ENCODE results near the gene KLHL7. TPM values are rescaled to one million over a fixed set of nuclear protein-coding genes. Genes with fewer than 3 reads are reported as not detected.

Gene KLHL7
- total RNA-seq, 1 experiment from 2014 or later = 46.3 TPM

- no peak for TF ChIP-seq EZH2 (IDR thresholded peaks at IDR 0.05; ENCODE audit: low read depth)
- TF ChIP-seq CTCF (conservative IDR thresholded peaks at IDR 0.05) = no peak
- H3K79me2 ChIP-seq (ENCODE audit: low read depth) = no peaks in the 10 kb centered on the region
Measured at GRCh38 chr7:23164846-23165245, 59.3 kb downstream of the KLHL7 start.

GRCh38 chr7:23165316-23165715 lies 59.7 kb downstream of the KLHL7 start:
- Histone ChIP-seq H3K4me3 (no peak overlapping the region), H3K4me1 (replicated peaks; ENCODE audit: insufficient read depth) (no peaks in the 10 kb centered on the region), H3K27me3 (ENCODE audit: insufficient read depth, low read depth) (no peaks in the 10 kb centered on the region), H2AFZ (no peak overlapping the region), H3F3A (ENCODE audit: insufficient read depth, low read depth) (no peaks in the 10 kb centered on the region), H3K27ac (no peak overlapping the region), H3K4me2 (no peak overlapping the region), H3K9me3 (ENCODE audit: insufficient read depth, low read depth) (no peaks in the 10 kb centered on the region), H3K79me2 (ENCODE audit: low read depth) (no peaks in the 10 kb centered on the region), H3K9me2 (ENCODE audit: insufficient read depth) (no peaks in the 10 kb centered on the region), H4K20me1 (ENCODE audit: insufficient read depth) (no peaks in the 10 kb centered on the region), H3K36me3 (ENCODE audit: low read depth) (no peaks in the 10 kb centered on the region)
- ChIA-PET CTCF (interaction anchor here (0.5 kb wide), 1 partner anchor 77 kb away, joined by 5 read pairs; no protein-coding TSS in a partner anchor), POLR2A (ENCODE audit: unreplicated experiment) (interaction anchor here (0.7 kb wide), 1 partner anchor 44 kb away, joined by 6 read pairs; no protein-coding TSS in a partner anchor)
- intact Hi-C loops (cut with micrococcal nuclease; ENCODE audit: unreplicated experiment) = no loop called here
- BruUV-seq (replicated peaks) = no TSS peak
- DNase-seq = no peak
- no peak for TF ChIP-seq EZH2 (IDR thresholded peaks at IDR 0.05; ENCODE audit: low read depth)
- no peak for TF ChIP-seq CTCF (conservative IDR thresholded peaks at IDR 0.05)

More at GRCh38 chr7:23164846-23165245, 59.3 kb downstream of the KLHL7 start:
- Histone ChIP-seq H3K27me3 (ENCODE audit: insufficient read depth, low read depth) (no peaks in the 10 kb centered on the region), H4K20me1 (ENCODE audit: insufficient read depth) (no peaks in the 10 kb centered on the region), H3K4me1 (replicated peaks; ENCODE audit: insufficient read depth) (no peaks in the 10 kb centered on the region), H2AFZ (no peak overlapping the region), H3K4me3 (no peak overlapping the region), H3F3A (ENCODE audit: insufficient read depth, low read depth) (no peaks in the 10 kb centered on the region), H3K4me2 (no peak overlapping the region), H3K36me3 (ENCODE audit: low read depth) (no peaks in the 10 kb centered on the region), H3K9me2 (ENCODE audit: insufficient read depth) (no peaks in the 10 kb centered on the region), H3K27ac (no peak overlapping the region), H3K9me3 (ENCODE audit: insufficient read depth, low read depth) (no peaks in the 10 kb centered on the region)
- intact Hi-C loops (cut with micrococcal nuclease; ENCODE audit: unreplicated experiment) = no loop called here
- POLR2A ChIA-PET (ENCODE audit: unreplicated experiment) = no interaction called here
- CTCF ChIA-PET = no interaction called here
- DNase-seq = no peak
- BruUV-seq (replicated peaks) = no TSS peak

GRCh38 chr7:23167691-23168090 lies 62.1 kb downstream of the KLHL7 start:
- H3K4me1 ChIP-seq (replicated peaks; ENCODE audit: insufficient read depth) = no peaks in the 10 kb centered on the region
- no peak for DNase-seq

More at GRCh38 chr7:23167691-23168090, 62.1 kb downstream of the KLHL7 start:
- intact Hi-C loops (cut with micrococcal nuclease; ENCODE audit: unreplicated experiment) = no loop called here
- CTCF ChIA-PET = interaction anchor here (0.6 kb wide), 1 partner anchor 19 kb away, joined by 4 read pairs; no protein-coding TSS in a partner anchor
- TF ChIP-seq CTCF (conservative IDR thresholded peaks at IDR 0.05) (no peak), EZH2 (IDR thresholded peaks at IDR 0.05; ENCODE audit: low read depth) (no peak)
- Histone ChIP-seq H3K27ac (no peak overlapping the region), H3K9me3 (ENCODE audit: insufficient read depth, low read depth) (no peaks in the 10 kb centered on the region), H3K36me3 (ENCODE audit: low read depth) (no peaks in the 10 kb centered on the region), H3F3A (ENCODE audit: insufficient read depth, low read depth) (no peaks in the 10 kb centered on the region), H3K9me2 (ENCODE audit: insufficient read depth) (no peaks in the 10 kb centered on the region), H3K4me2 (no peak overlapping the region), H3K27me3 (ENCODE audit: insufficient read depth, low read depth) (no peaks in the 10 kb centered on the region), H3K79me2 (ENCODE audit: low read depth) (no peaks in the 10 kb centered on the region), H4K20me1 (ENCODE audit: insufficient read depth) (no peaks in the 10 kb centered on the region), H2AFZ (no peak overlapping the region), H3K4me3 (no peak overlapping the region)
- POLR2A ChIA-PET (ENCODE audit: unreplicated experiment) = no interaction called here
- BruUV-seq (replicated peaks) = no TSS peak
